Mucosa of rectum (tissue), 2 donors: ENCODE results near the gene ZNF547.
A peak's percentile ranks its signal among the peaks of the same experiment; 100 is the strongest.
"Not testable (repeated sequence)": the region's sequence is repeated elsewhere in the genome, so short reads cannot be mapped to it uniquely, and the experiment has no call there.

ENCODE experiments used
- H3K27ac ChIP-seq, 2 donors: one replicate each; pipeline ENCODE4 v1.7.0; 2013; ENCODE audit warnings: inconsistent platforms in 2 of 2, low read depth in 2 of 2, low read length in 2 of 2
- H3K27me3 ChIP-seq, 2 donors: one replicate each; pipeline ENCODE4 v1.7.0; 2013; ENCODE audit warnings: low read length in 2 of 2; ENCODE audit not compliant: control insufficient read depth in 2 of 2, insufficient read depth in 2 of 2
- H3K36me3 ChIP-seq, 2 donors: one replicate each; pipeline ENCODE4 v1.7.0; 2013; ENCODE audit warnings: low read length in 2 of 2; ENCODE audit not compliant: control insufficient read depth in 2 of 2, insufficient read depth in 2 of 2
- H3K4me1 ChIP-seq, 2 donors: one replicate each; pipeline ENCODE4 v1.7.0; 2013; ENCODE audit warnings: low read length in 2 of 2, mild to moderate bottlenecking in 1 of 2; ENCODE audit not compliant: control insufficient read depth in 2 of 2, insufficient read depth in 2 of 2
- H3K4me3 ChIP-seq, 2 donors: one replicate each; pipeline ENCODE4 v1.7.0; 2013; ENCODE audit warnings: low read length in 2 of 2
- H3K9ac ChIP-seq, 2 donors: one replicate each; pipeline ENCODE4 v1.7.0; 2013; ENCODE audit warnings: low read length in 2 of 2, low read depth in 1 of 2, mild to moderate bottlenecking in 1 of 2
- H3K9me3 ChIP-seq, 2 donors: one replicate each; pipeline ENCODE4 v1.7.0; 2013; ENCODE audit warnings: low read length in 2 of 2; ENCODE audit not compliant: control insufficient read depth in 2 of 2
- donor health status: healthy.
- donor health status: Normal muscosa, but diverticular disease.

ZNF547 gene

DNA sequence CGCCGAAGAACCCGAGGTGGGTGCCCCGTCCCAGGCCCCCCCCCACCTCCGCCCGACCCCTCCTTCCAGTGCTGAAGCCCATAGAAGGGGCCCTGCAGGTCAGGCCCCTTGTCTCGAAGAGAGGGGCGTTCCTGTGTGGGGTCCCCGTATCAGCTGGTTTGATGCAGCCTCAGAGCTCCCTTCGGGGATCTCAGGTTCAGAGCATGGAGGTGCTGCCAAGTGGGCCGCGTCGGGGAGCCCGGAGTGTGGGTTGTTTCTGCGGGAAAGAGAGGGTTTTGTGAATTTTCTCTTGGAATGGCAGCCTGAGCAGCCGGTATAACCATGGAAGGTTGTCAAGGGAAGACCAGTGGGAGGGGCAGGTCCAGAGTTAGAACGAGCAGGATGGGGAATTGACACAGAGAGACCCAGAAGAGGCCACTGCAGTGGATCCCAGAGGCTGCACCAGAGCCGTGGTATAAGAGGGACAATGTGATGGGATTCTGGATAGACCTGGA lies 384 bp downstream of the ZNF547 start:
- H3K9me3 ChIP-seq: peaks cover 5 to 6% of the 10 kb centered on the region in 2 donors
- H3K36me3 ChIP-seq: peaks cover 0 to 3% of the 10 kb centered on the region in 2 donors
- peaks cover 5% of the 10 kb centered on the region in 2 donors for H3K4me1 ChIP-seq
- peak overlapping the region; percentile 67 to 68 for H3K9ac ChIP-seq
- no peaks in the 10 kb centered on the region for H3K27me3 ChIP-seq
- H3K4me3 ChIP-seq: peak overlapping the region; percentile 87 to 90
- H3K27ac ChIP-seq: peak overlapping the region; percentile 90

DNA sequence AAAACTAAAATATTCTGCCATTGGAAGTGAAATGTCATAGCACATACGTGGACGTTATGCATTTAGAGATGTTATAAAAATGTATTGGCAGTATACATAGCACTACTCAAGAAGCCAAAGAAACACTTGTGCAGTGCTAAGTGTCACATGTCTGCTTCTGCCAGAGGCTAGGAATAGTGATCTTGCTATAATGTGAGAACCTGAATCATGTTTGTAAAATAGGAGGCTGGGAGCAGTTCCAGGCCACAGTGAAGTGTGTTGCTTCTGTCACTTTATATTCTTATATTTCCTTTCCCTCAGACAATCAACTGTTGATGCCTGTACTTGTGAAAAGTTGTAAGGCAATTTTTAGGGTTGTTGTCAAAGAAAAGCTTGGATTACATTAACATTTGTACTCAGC lies 3.4 kb downstream of the ZNF547 start:
- Histone ChIP-seq H3K9me3 (no peaks in the 10 kb centered on the region), H3K4me3 (no peak overlapping the region), H3K36me3 (peaks cover 3 to 6% of the 10 kb centered on the region in 2 donors), H3K27ac (no peak overlapping the region), H3K4me1 (peaks cover 5% of the 10 kb centered on the region in 2 donors), H3K27me3 (no peaks in the 10 kb centered on the region), H3K9ac (no peak overlapping the region)

DNA sequence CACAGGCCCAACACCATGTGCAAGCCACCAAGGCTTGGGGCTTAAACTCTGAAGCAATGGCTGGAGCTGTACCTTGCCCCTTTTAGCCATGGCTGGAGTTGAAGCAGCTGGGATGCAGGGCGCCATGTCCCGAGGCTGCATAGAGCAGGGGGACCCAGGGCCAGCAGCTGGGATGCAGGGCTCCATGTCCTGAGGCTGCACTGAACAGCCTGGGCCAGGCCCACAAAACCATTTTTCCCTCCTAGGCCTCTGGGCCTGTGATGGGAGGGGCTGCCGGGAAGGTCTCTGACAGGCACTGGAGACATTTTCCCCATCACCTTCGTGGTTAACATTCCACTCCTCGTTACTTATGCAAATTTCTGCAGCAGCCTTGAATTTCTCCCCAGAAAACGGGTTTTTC lies 10.8 kb downstream of the ZNF547 start:
- H3K9me3 ChIP-seq: peaks cover 19 to 23% of the 10 kb centered on the region in 2 donors
- H3K36me3 ChIP-seq: peaks cover 30 to 44% of the 10 kb centered on the region in 2 donors
- no peak overlapping the region for H3K4me3 ChIP-seq

DNA sequence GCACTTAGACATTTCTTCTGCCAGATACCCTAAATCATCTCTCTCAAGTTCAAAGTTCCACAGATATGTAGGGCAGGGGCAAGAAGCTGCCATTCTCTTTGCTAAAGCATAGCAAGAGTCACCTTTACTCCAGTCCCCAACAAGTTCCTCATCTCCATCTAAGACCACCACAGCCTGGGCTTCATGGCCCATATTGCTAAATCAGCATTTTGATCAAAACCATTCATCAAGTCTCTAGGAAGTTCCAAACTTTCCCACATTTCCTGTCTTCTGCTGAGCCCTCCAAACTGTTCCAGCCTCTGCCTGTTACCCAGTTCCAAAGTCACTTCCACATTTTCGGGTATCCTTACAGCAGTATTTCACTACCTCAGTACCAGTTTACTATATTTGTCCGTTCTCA lies 11.3 kb downstream of the ZNF547 start:
- H3K9me3 ChIP-seq: peaks cover 21 to 23% of the 10 kb centered on the region in 2 donors

More for the DNA sequence above, 10.8 kb downstream of the ZNF547 start:
- H3K27ac ChIP-seq: no peak overlapping the region
- no peaks in the 10 kb centered on the region for H3K27me3 ChIP-seq
- no peaks in the 10 kb centered on the region for H3K4me1 ChIP-seq
- no peak overlapping the region for H3K9ac ChIP-seq

DNA sequence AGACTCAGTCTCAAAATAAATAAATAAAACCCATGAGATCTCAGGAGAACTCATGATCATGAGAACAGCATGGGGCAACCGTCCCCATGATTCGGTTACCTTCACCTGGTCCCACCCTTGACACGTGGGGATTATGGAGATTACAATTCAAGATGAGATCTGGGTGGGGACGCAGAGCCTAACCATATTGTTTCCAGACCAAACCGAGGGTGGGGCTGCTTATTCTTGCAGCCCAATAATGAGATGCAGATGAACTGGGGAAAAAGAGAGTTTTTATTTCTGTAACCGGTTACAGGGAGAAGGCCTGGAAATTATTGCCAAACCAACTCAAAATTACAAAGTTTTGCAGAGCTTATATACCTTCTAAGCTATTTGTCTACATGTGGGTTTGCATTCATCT lies 12.8 kb downstream of the ZNF547 start:
- Histone ChIP-seq H3K4me3 (no peak overlapping the region), H3K36me3 (peaks cover 30 to 44% of the 10 kb centered on the region in 2 donors), H3K9ac (no peak overlapping the region), H3K27me3 (no peaks in the 10 kb centered on the region), H3K4me1 (no peaks in the 10 kb centered on the region), H3K9me3 (peaks cover 24 to 26% of the 10 kb centered on the region in 2 donors), H3K27ac (no peak overlapping the region)

More for the DNA sequence above, 11.3 kb downstream of the ZNF547 start:
- H3K4me1 ChIP-seq, H3K9ac ChIP-seq, H3K4me3 ChIP-seq, H3K27me3 ChIP-seq, H3K27ac ChIP-seq: not testable (repeated sequence)
- peaks cover 30 to 44% of the 10 kb centered on the region in 2 donors for H3K36me3 ChIP-seq

DNA sequence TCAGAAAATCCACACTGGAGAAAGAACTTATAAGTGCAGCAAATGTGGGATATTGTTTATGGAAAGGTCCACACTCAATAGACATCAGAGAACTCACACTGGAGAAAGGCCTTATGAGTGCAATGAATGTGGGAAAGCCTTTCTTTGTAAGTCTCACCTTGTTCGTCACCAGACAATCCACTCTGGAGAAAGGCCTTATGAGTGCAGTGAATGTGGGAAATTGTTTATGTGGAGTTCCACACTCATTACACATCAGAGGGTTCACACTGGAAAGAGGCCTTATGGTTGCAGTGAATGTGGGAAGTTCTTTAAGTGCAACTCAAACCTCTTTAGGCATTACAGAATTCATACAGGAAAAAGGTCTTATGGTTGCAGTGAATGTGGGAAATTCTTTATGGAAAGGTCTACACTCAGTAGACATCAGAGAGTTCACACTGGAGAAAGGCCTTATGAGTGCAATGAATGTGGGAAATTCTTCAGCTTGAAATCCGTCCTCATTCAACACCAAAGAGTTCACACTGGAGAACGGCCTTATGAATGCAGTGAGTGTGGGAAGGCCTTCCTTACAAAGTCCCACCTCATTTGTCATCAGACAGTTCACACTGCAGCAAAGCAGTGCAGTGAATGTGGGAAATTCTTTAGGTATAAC lies 14.3 kb downstream of the ZNF547 start:
- H3K9me3 ChIP-seq: peaks cover 24 to 25% of the 10 kb centered on the region in 2 donors
- H3K27me3 ChIP-seq: no peaks in the 10 kb centered on the region
- no peak overlapping the region for H3K4me3 ChIP-seq
- no peak overlapping the region for H3K9ac ChIP-seq
- peaks cover 19 to 30% of the 10 kb centered on the region in 2 donors for H3K36me3 ChIP-seq
- H3K27ac ChIP-seq: no peak overlapping the region
- no peaks in the 10 kb centered on the region for H3K4me1 ChIP-seq

DNA sequence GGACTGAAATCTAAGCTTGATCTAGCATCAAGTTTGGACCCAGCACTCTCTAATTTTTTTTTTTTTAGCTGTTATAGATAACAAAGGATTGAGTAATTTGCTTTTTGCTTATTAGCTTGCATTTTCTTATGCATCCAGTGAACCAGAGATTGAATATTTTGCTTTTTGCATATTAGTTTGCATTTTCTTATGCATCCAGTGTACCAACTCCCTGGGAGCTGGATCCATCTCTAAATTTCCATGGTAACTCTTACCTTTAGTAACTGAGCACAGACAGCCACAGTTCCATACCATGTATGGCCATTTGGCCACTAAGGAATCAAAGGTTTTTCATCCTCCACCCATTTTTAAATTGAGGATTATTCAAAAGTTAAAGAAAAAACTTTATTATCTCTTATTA lies 17.6 kb downstream of the ZNF547 start:
- H3K9ac ChIP-seq: no peak overlapping the region
- no peaks in the 10 kb centered on the region for H3K4me1 ChIP-seq
- H3K36me3 ChIP-seq: peaks cover 12 to 15% of the 10 kb centered on the region in 2 donors
- H3K27me3 ChIP-seq: no peaks in the 10 kb centered on the region
- H3K9me3 ChIP-seq: peaks cover 18 to 22% of the 10 kb centered on the region in 2 donors
- H3K27ac ChIP-seq: no peak overlapping the region
- no peak overlapping the region for H3K4me3 ChIP-seq

DNA sequence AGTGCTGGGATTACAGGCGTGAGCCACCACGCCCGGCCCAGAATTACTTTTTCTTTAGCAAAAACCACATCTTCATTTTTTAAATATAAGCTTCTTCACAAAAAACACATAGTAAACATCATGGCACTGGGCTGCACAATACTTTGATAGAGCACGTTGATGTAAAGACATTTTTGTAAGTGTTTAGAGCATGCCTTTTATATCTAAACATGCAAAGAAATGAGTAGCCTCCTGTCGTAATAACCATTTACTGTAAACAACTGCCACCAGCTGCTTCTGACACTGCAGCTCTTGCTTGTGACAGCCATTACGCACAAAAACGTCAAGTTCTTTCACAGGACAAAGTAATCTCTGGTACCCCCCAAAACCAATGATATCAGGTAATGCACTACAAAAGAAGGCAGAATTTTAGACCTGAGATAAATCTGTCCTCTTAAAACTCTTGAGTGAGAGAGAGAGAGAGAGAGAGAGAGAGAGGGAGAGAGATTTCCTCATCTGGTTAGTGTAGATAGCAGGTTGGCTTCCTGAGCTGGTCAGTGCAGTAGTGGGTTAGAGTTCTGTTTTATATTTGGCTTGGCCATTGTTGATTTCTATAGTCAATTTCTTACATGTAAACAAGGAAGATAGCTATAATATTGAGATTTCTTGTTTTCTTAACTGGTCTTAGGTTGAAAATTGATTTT lies 19.6 kb downstream of the ZNF547 start:
- H3K4me1 ChIP-seq: no peaks in the 10 kb centered on the region
- no peak overlapping the region for H3K4me3 ChIP-seq
- H3K27me3 ChIP-seq: no peaks in the 10 kb centered on the region
- no peak overlapping the region for H3K9ac ChIP-seq
- H3K27ac ChIP-seq: no peak overlapping the region
- H3K36me3 ChIP-seq: peaks cover 2 to 4% of the 10 kb centered on the region in 2 donors
- H3K9me3 ChIP-seq: peaks cover 9 to 11% of the 10 kb centered on the region in 2 donors

DNA sequence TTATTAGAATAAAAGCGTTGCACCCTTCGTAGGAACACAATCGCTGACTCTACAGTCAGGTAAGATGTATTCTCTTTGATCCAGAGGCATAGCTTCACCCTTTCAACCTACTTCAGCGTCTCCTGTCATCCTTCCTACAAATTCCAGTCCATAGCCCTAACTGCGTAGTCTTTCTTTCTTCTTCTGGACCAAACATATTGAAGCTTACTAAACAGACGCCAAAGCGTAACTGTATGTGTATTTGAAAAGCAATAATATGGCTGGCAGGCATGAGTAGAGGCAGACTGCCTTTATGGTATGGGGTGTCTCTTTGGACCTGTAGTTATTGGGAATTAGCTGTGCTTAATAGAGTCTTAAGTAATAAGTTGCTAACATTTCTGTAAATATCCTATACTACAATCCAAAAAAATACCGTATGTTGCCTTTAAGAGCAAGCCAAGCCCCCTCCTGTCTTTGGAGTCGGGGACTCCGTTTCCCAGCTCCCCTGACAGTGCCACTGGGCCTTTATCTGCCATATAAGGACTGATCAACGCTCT lies 25.9 kb downstream of the ZNF547 start:
- Histone ChIP-seq H3K4me1 (peaks cover 9 to 11% of the 10 kb centered on the region in 2 donors), H3K27ac (peak overlapping the region; percentile 79 to 87), H3K27me3 (no peaks in the 10 kb centered on the region), H3K4me3 (peak overlapping the region; percentile 91 to 96), H3K36me3 (peaks cover 4 to 12% of the 10 kb centered on the region in 2 donors), H3K9ac (peak overlapping the region; percentile 86 to 87), H3K9me3 (no peaks in the 10 kb centered on the region)
